Rectal smooth muscle tissue (tissue), 1 donor: ENCODE results near the gene POLD1.

Experiments used
- H3K27ac ChIP-seq: one replicate; pipeline ENCODE4 v1.7.0; 2013; ENCODE audit warnings: low read depth, low read length, inconsistent platforms
- H3K27me3 ChIP-seq: one replicate; pipeline ENCODE4 v1.7.0; 2013; ENCODE audit warnings: low read length; ENCODE audit not compliant: control insufficient read depth, insufficient read depth
- H3K36me3 ChIP-seq: one replicate; pipeline ENCODE4 v1.7.0; 2013; ENCODE audit warnings: low read length; ENCODE audit not compliant: control insufficient read depth, insufficient read depth
- H3K4me1 ChIP-seq: one replicate; pipeline ENCODE4 v1.7.0; 2013; ENCODE audit warnings: low read length; ENCODE audit not compliant: control insufficient read depth, insufficient read depth
- H3K4me3 ChIP-seq: one replicate; pipeline ENCODE4 v1.7.0; 2013; ENCODE audit warnings: low read length
- H3K9ac ChIP-seq: one replicate; pipeline ENCODE4 v1.7.0; 2013; ENCODE audit warnings: low read length

The POLD1 gene

DNA sequence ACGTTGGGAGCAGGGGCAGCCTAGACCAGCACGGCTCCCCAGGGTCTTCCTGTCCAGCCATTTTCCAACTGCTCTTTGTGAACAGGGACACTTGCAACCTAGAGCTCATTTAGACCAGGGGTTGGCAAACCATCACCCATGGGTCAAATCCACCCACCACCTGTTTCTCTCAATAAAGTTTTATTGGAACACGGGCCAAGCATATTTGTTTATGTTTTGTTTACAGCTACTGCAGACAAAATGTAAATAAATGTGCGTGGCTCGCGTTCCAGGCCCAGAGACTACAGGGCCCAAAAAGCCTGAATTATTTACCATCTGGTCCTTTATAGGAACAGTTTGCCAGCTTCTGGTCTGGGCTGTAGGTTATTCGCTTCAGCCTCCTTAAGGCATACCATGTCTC, 78.8 kb downstream of the POLD1 start:
- H3K4me3 ChIP-seq = no peak overlapping the region
- H3K9ac ChIP-seq = no peak overlapping the region
- H3K36me3 ChIP-seq = no peaks in the 10 kb centered on the region
- H3K4me1 ChIP-seq = no peaks in the 10 kb centered on the region
- peaks cover 15% of the 10 kb centered on the region for H3K27me3 ChIP-seq
- no peak overlapping the region for H3K27ac ChIP-seq

DNA sequence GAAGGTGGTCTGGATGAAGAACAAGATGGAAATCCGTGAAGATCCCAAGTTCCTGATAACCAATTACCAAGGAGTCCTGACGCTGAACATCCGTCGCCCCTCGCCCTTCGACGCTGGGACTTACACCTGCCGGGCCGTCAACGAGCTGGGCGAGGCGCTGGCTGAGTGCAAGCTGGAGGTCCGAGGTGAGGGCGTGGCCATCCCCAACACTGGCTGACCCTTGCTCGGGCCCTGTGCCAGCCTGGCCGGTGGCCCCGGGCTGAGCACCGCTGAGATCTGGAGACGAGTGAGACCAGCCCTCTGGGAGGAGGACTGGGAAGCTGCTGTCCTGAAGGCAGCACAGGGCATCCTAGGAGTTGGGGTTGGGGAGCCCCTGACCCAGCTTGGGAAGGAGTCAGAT, 80.2 kb downstream of the POLD1 start:
- peaks cover 8% of the 10 kb centered on the region for H3K27me3 ChIP-seq
- H3K9ac ChIP-seq = no peak overlapping the region
- no peaks in the 10 kb centered on the region for H3K36me3 ChIP-seq
- H3K4me1 ChIP-seq = no peaks in the 10 kb centered on the region
- H3K4me3 ChIP-seq = no peak overlapping the region
- no peak overlapping the region for H3K27ac ChIP-seq

DNA sequence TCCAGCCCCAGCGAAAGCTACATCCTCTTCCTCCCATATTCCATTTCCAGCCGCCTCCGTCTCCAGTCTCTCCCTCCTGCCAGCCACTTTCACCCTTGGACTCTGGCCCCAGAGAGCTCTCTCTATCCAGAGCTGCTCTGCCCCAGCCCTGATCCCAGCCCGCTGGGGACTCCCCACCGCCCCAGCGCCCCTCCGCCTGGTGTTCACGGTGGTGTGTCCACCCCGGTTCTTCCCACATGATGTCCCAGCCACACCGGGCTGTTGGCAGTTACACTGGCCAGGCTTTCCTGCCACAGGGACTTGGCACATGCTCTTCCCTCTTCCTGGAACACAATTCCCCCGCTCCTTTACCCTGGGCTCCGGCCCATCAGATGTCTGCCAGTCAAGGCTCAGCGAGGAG, 80.9 kb downstream of the POLD1 start:
- Histone ChIP-seq H3K4me1 (no peaks in the 10 kb centered on the region), H3K4me3 (no peak overlapping the region), H3K36me3 (no peaks in the 10 kb centered on the region), H3K27ac (no peak overlapping the region), H3K9ac (no peak overlapping the region), H3K27me3 (peaks cover 8% of the 10 kb centered on the region)

DNA sequence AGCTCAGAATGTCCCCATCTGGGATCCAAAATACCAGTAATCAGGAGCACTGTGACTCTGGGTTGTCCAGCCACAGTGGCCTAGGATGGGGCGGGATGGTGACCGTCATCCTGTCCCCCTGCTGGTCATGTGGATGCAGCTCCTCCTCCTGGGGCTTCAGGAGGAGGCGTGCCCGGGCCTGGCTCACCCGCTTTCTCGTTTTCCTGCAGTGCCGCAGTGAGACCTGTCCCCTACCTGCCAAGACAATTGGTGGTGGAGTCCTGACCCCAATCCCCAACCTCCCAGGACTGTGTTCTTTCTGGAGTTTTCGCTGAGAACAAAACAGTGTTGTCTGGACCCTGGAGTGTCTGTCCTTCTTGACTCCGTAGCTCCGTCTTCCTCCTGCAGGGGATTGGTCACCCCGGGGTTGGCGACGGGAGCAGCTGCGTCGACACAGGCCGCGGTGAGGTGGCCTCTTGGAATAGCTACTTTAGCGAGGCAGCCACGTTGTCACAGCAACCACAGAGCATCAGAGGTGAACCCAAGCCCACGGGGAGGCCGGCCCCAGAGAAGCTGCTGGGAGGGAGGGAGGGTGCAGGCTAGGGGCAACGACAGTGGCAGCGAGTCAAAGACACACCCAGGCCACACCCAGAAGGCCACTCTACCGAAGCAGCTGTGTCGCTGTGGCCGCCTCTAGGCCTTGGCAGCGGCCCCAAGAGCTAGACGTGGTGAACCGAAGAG, 82.0 kb downstream of the POLD1 start:
- no peaks in the 10 kb centered on the region for H3K4me1 ChIP-seq
- peaks cover 5% of the 10 kb centered on the region for H3K27me3 ChIP-seq
- H3K36me3 ChIP-seq = no peaks in the 10 kb centered on the region
- no peak overlapping the region for H3K9ac ChIP-seq
- no peak overlapping the region for H3K27ac ChIP-seq
- H3K4me3 ChIP-seq = no peak overlapping the region

DNA sequence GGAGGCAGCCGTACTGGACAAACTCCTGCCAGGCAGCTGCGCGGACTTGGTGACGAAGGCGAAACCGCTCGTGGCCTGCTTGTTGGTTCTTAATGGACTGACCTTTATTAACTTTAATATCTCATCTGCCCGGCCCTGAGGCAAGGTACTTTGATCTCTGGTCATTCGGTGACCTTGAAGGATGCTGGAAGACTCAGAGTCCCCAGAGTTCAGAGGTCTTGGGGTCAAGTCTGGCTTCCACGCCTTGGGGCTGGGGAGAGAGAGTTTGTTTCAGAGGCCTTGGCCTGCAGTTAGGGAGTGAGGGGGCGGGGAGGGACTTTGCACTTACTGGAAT, 82.5 kb downstream of the POLD1 start:
- no peak overlapping the region for H3K9ac ChIP-seq
- H3K4me3 ChIP-seq = no peak overlapping the region
- no peaks in the 10 kb centered on the region for H3K4me1 ChIP-seq
- no peak overlapping the region for H3K27ac ChIP-seq
- no peaks in the 10 kb centered on the region for H3K36me3 ChIP-seq
- peaks cover 2% of the 10 kb centered on the region for H3K27me3 ChIP-seq

DNA sequence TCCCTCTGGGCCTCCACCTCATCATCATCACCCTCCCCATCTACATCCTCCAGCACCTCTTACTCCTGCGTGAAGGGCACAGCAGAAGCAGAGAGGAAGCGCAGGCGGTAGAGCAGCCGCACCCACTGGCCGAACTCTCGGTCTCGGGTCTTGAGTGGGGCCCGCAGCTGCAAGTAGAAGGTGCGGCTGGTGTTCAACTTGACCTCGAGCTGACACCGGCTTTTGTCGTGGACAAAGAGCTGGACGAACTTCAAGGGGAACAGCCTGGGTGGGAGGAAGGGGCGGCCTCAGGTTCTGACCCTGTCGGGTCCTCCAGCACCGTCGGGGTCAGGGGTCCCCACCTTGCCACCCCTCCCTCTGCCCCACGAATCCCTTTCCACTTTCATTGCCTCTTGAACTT, 83.4 kb downstream of the POLD1 start:
- no peak overlapping the region for H3K9ac ChIP-seq
- H3K36me3 ChIP-seq = no peaks in the 10 kb centered on the region
- no peak overlapping the region for H3K27ac ChIP-seq
- no peak overlapping the region for H3K4me3 ChIP-seq
- no peaks in the 10 kb centered on the region for H3K4me1 ChIP-seq
- peaks cover 2% of the 10 kb centered on the region for H3K27me3 ChIP-seq
